ENCODE data around the gene ZNF800. TPM values are rescaled to one million over a fixed set of nuclear protein-coding genes. Genes with fewer than 3 reads are reported as not detected.
"Not testable (repeated sequence)": the region's sequence is repeated elsewhere in the genome, so short reads cannot be mapped to it uniquely, and the experiment has no call there.

Gene ZNF800, protein sequence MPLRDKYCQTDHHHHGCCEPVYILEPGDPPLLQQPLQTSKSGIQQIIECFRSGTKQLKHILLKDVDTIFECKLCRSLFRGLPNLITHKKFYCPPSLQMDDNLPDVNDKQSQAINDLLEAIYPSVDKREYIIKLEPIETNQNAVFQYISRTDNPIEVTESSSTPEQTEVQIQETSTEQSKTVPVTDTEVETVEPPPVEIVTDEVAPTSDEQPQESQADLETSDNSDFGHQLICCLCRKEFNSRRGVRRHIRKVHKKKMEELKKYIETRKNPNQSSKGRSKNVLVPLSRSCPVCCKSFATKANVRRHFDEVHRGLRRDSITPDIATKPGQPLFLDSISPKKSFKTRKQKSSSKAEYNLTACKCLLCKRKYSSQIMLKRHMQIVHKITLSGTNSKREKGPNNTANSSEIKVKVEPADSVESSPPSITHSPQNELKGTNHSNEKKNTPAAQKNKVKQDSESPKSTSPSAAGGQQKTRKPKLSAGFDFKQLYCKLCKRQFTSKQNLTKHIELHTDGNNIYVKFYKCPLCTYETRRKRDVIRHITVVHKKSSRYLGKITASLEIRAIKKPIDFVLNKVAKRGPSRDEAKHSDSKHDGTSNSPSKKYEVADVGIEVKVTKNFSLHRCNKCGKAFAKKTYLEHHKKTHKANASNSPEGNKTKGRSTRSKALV
- 28.3 and 30.7 TPM in 2 replicates for total RNA-seq (2014; rRNA removed)
- polyA plus RNA-seq (2012) = 6.2 TPM

DNA sequence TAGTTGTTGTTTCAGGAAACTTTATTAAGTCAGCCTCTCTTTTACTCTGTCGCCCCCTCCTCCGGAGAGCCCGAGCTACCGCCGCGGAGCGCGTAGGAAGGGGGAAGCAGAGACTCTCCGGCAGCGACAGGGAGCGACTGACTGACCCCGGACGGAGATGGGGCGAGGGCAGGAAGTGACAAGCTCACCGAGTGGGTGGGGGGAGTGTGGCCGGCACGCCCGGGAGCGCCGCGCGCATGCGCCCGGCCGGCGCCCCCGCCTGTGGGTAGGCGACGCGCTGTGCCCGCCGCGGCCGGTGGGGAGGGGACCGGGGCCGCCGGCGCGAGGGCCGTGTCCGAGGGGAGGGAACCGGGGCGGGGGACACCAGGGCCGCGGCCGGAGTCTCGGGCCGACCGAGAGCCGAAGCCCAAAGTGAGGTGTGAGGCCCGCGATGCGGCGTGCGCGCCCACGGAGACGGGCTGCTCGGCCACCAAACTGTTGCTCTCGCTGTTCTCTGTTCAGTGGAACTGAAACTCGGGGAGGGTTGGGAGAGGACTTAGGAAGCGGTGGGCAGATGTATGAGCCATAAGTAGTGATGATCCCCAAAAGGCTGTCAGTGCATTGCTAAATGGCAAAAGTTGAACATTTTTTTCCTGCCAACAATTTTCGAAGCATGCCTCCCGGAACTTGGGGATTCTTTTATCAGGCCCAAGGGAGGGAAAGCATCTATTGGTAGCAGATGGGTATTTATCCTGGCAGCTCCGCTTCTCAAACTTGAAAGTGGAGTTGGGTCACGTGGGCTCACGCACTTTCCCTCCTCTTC, at the start of gene ZNF800:
TSS of gene ZNF800 (minus strand) at position 143 of the 802 bp plus-strand sequence. CDS start 1,151 bp downstream, outside the sequence.
- peak; percentile 85 for DNase-seq (ENCODE audit: low read depth)

DNA sequence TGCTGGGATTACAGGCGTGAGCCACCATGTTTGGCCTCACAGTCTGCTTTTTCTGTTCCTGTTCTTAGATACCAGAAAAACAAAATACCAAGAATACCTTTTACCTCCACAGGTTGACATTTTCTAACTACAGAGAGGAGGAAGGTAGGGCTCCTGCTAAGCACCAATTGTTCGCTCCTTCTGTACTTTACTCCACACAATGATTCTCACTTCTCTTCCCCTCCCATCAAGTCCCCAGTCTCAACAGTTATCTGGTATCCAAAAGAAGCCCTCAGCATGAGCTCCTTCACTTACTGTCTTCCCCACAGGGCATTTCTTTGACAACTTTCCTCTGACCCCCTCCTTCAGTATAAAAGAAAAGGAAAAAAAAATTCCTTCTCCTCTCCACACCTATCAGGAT, 47.7 kb upstream of the ZNF800 start:
- DNase-seq (ENCODE audit: low read depth) = no peak

DNA sequence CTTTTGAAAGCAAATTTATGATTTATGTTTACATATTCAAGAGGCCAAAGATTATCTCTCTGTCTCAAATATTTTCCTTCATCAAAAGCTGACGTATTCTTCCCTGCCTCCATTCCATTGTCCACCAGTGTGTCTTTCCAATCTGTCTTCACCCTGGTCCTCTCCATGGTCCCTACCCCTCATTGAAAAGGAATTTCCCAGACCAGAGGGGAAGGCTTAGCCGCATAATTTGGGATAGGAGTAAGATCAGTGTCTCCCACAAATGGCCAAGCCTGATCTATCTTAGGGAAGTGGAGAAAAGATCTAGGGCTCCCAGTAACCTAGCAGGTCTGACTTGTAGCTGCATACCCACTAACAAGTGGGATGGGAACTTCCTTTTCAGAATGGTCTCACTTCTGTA, 46.3 kb upstream of the ZNF800 start:
- DNase-seq (ENCODE audit: low read depth) = no peak

DNA sequence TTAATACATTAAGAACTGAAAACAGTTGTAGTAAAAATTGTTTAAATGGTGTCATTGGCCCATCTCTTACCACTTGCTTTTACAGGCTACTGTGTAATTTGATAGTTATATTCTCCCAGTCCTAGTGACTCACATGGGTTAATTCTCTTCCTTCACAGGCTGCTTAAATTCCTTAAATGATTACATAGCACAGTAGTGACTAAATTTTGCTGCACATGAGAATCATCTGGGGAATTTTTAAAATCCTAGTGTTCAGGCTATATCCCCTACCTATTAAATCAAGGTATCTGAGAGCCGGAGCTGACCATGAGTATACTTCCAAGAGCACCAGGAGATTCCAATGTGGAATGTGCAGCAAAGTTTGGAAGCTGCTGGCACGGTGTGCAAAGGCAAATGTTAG, 45.3 kb upstream of the ZNF800 start:
- DNase-seq (ENCODE audit: low read depth) = peak; percentile 83

DNA sequence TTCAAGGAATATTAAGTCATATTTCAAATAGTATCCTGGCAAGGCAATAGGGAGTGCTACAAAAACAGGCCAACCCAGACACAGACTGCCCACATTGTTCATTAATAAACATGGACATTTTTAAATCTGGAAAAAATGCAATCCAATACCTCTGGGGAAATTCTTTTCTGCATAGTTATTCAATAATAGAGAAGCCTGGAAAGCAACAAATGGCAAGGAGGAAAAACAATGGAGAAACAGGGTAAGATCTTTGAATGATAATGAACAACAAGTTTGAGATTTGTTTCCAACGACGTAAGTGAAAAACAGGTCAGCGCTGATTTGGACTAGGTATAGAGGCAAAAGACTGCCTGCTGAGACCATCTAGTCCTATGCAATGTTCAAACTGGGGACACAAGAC, 44.7 kb upstream of the ZNF800 start:
- no peak for DNase-seq (ENCODE audit: low read depth)

DNA sequence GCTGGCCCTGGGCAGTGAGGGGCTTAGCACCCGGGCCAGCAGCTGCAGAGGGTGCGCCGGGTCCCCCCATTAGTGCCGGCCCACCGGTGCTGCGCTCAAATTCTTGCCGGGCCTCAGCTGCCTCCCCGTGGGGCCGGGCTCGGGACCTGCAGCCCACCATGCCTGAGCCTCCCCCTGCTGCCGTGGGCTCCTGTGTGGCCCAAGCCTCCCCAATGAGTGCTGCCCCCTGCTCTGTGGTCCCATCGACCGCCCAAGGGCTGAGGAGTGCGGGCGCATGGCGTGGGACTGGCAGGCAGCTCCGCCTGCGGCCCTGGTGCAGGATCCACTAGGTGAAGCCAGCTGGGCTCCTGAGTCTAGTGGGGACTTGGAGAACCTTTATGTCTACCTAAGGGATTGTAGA, 36.8 kb upstream of the ZNF800 start:
- DNase-seq (ENCODE audit: low read depth) = not testable (repeated sequence)

DNA sequence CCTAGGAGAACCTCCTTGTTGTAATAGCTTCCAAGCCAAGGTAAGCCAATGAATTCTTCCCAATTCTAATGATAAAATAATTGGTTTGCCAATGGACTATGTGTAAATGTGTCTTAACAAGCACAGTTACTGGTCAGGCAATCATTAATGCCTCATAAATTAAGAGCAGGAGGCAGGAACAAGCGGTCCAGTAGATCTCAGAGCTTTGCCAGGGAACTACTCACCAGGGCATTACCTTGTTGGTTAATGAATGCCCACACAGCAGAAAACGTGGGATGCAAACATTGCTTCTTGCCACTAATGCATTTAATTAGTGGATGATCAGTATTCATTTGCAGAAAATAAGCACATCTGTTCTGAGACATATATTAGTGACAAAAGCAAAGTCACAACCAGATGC, 26.7 kb upstream of the ZNF800 start:
- DNase-seq (ENCODE audit: low read depth) = no peak

DNA sequence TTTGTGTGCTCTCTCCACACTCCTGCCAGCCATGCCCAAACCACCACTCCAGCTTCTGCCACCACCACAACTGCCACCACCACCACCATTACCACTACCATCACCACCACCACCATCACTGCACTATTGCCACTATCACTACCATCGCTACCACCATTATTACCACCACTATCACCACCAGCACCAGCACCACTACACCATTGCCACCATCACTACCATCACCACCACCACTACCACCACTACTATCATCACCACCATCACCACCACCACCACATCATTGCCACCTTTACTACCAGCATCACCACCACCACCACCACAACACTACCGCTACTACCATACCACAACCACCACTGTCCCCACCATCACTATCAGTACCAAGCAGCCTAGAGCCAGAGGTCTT, 26.0 kb upstream of the ZNF800 start:
- no peak for DNase-seq (ENCODE audit: low read depth)

DNA sequence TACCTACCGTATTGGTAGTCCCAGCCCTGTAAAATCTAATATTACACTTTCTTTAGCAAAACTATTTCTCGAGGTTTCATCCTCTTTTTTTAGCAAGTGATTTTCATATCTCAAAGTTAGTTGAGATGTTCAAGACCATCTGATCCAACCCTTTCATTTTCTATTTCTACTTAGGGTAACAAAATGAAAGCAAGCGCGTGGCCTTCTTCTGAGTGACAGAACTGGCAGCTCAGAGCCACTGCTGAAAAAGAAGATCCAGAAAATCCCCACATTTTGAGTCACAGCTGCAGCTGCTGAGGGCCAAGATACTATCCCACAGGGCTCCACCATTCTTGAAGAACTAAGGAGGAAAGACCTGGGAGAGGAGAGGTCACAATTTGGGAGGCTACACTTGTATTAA, 24.8 kb upstream of the ZNF800 start:
- DNase-seq (ENCODE audit: low read depth) = no peak

DNA sequence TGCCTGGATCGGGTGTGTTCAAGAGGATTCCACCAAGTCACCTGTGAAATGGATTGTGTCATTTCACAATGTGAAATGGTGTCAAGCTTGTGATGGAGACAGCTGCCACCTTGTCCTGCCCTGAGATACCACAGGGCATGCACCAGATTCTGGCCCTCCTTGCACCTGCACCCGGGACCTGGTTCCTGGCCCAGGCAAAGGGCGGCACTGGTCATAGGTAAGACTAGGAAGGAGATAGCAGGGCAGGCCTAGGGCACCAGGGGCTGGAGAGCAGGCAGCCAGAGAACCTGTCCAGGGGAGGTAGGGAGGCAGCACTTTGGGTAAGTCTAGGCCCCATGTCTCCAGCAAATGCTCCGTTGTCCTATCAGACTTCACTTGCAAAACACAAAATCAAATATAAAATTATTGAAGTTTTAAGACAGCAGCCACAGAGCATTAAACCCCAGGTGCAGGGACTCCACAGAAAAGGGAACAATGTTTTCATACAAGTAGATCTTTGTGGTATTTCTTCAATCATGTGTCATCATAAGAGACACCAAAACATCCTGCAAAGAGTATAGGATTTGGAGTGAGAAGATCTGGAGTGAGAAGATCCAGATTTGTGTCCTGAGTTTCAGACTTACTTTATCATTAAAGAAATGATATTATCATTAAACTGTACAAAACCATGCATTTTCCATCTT, 22.7 kb upstream of the ZNF800 start:
- no peak for DNase-seq (ENCODE audit: low read depth)

DNA sequence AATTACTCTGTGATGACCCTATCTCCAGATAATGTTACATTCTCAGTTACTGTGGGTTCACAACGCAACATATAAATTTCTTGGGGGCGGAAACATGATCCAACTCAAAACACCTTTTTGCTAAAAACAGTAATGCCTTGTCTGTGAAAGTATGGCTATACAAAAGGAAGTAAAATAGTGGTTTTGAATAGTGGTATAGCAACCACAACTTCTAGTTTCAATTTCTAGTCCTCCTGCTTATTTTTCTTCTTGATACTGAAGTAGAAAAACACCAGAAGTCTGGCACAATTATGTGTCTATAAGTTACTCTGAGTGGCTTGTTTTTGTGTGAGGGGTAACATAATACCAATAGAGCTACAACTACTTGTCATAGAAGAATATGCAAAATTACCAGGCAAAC, 21.5 kb upstream of the ZNF800 start:
- DNase-seq (ENCODE audit: low read depth) = no peak

DNA sequence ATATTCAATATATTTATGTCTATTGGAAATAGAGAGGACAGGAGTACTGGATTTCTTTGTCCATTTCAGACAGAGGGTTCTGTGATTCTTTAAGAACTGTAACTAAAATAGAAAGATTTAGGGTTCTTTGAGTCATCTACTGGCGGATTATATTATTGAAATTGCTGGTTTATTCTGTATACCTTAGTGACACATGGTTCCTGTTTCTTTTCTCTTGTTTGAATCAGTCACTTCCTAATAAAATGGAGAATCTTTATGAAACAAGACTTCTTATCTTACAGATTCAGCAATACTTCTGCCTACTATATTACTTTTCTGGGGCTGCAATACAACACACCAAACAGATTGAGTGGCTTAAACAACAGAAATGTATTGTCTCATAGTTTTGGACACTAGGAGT, 20.8 kb upstream of the ZNF800 start:
- DNase-seq (ENCODE audit: low read depth) = no peak

DNA sequence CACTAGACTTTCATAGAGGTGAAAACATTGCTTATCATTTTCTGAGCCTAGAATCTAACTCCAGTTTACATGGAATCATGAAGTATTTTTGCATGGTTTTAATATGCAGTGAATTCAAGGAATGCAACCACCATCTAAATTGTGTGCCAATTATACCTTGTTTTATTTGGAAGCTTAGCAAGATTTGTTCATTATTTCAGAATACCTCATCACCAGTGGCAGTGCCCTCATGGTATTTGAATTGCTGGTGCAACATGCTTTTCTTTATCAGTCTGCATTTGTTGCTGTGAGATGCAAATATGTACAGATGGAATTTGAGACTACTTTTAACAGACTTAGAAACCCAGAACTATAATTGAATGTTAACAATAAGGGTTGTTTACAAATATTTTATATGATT, 18.7 kb upstream of the ZNF800 start:
- DNase-seq (ENCODE audit: low read depth) = no peak

DNA sequence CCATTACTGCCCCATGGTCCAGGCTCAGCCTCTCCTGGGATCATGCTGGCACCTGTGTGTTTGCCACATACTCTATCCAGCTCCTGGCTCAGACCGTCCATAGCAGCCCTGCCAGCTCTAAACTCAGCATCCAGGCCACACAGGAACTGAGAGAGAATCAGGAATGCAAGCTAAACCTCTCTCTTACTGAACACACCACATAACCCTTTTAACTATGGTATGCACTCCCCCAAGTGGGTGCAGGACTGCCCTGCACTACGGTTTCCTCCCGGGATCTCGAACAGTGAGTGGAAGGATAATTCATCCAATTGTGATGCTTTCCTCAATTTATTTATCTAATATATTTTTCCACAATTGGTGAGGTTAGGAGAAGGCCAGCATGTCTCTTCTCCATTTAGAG, 17.1 kb upstream of the ZNF800 start:
- DNase-seq (ENCODE audit: low read depth) = peak; percentile 19

DNA sequence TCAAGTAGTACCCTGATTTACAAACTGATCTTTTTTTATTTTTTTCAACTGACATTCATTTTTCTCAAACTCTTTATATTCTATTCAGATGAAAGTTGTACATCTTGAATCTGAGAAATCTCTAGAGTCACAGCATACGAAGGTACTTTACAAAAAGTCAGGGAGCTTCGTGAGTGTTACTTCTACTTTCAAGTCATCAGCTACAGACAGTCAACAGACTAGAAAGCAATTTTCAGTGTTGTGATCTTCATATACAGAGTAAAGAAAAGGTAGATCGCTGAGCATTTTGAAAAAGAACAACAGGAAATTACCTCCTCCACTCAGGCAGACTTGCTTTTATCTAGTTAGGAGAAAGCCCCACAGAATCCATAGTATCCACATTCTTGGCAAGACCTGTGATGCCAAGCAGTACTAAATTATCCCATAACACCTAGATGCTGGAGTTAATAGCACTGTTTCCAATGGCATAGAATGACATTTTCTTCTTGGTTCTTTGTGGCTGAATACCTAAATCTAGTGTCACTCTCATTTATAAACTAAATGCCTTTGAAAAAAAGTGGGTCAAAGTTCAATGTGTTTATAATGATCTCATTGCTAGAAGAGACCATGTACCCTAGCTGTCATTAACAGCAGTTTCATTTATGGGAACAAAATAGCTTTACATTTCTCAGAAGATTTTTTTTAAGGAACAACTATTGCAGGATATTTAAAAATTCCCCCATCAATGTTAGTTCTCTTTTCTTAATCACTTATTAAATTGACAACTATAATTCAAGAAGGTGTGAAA, 12.0 kb upstream of the ZNF800 start:
- no peak for DNase-seq (ENCODE audit: low read depth)

DNA sequence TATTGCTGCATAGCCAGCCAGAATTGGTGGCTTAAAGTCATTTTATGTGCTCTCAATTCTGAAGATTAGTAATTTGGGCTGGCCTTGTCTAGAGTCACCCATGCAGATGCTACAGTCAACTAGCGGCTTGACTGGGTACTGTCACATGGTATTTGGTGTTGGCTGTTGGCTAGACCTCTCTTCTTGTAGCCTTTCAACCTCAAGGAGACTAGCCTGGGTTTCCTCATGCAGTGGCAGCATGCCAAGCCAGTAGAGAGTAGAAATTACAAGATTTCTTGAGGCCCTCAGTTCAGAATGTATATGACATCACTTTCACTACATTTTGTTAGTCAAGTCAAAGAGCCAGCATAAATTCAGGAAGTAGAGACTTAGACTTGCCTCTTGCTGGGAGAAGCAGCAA, 3.7 kb upstream of the ZNF800 start:
- DNase-seq (ENCODE audit: low read depth) = no peak

DNA sequence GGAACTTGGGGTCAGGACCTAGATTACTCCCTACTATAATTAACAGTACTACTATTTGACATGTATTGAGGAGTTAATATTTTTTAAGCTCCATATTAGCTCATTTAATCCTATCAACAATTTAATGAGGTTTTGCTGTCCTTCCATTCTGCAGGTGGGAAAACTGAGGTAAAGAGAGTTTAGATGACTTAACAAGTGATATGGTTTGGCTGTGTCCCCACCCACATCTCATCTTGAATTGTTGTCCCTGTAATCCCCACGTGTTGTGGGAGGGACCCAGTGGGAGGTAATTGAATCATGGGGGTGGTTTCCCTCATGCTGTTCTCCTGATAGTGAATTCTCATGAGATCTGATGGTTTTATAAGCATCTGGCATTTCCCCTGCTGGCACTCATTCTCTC, 2.6 kb upstream of the ZNF800 start:
- not testable (repeated sequence) for DNase-seq (ENCODE audit: low read depth)

DNA sequence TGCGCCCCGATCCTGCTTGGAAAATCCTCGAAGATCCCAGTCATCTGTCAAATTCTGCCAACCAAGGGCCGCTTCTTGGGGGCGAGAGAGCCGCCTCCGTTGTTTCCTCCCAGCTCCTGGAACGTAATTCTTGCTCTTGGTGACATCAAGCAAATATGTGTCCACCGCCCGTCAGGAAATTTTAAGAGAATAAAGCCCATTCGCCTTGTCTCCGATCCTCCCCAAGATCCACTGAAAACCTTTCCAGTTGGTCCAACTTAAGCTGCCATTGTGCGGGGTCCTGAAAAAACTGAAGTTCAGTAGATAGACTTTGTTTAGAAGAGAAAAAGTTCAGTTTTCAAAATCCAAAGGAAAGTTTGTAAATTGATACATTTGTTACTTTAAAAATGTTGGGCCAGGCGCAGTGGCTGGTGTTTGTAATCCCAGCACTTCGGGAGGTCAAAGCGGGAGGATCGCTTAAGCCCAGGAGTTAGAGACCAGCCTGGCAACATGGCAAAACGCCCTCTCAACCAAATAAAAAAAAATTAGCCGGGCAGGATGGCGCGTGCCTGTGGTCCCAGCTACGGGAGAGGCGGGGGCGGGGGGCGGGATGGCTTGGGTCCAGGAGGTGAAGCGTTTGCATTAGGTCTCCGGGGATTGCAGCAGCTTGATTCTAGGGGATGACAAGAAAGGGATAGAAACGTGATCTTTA, 1.0 kb upstream of the ZNF800 start:
- peak; percentile 21 for DNase-seq (ENCODE audit: low read depth)

DNA sequence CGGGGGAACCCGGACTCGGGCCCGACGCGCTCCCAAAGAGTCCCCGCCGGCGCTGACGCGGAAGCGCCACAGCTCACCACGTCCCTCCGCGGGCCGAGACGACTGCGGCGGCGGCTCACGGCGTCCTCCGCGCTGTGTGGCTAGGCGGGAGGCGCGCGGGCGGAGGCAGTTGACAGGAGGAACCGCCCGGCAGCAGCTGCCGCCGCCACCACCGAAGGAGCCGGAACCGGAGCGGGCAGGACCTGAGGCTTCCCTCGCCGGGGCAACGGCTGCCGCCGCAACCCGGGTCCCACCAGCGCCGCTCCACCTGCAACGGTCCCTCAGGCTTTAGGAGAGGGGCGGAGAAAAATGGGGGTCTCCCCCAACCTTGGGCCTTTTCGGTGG, 334 bp downstream of the ZNF800 start:
- DNase-seq (ENCODE audit: low read depth) = peak; percentile 71

DNA sequence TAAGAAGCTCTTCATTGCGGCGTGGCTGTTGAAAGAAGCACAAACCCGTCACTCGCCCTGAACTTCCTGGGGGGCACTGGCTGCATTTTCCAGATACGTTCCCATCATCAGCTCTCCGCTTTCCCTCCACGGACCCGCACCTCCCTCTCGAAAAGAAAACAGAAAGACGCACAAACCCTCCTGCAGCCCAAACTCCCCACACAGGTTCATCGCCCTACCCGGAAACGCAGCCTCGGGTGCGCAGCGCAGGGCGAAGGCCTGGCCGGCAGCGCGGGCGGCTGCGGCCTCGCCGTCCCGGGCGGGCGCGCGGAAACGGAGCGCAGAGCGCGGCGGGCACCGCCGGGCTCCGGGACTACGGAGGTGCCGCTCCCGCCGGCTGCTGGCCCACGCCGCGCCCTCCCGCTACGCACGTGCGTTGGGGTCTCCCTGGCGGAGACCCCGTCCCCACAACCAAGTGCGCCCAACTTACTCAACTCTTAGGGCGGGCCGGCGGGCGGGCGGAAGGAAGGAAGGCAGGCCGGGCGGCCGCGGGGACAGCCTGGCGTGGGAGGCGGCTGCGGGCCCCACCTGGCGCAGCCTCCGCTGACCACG, 822 bp downstream of the ZNF800 start:
- peak; percentile 28 for DNase-seq (ENCODE audit: low read depth)
